ENCODE measurements around the gene EFHC1.
"Not testable (repeated sequence)": the region's sequence is repeated elsewhere in the genome, so short reads cannot be mapped to it uniquely, and the experiment has no call there.

The EFHC1 gene

GRCh38 chr6:52423971-52424381, 3.8 kb downstream of the EFHC1 start:
- in situ Hi-C loops (cut with HindIII; ENCODE audit: low sequenced_read_pairs): no loop called here
- TF ChIP-seq CTCF (IDR thresholded peaks at IDR 0.05; ENCODE audit: low read depth, low read length): no peak
- H3K4me3 ChIP-seq (ENCODE audit: low read depth, low read length): no peak overlapping the region
- DNase-seq (ENCODE audit: low read depth, low spot score): peak; percentile 92

GRCh38 chr6:52424513-52424912, 4.4 kb downstream of the EFHC1 start:
- in situ Hi-C loops (cut with HindIII; ENCODE audit: low sequenced_read_pairs): no loop called here
- DNase-seq (ENCODE audit: low read depth, low spot score): no peak
- no peak for TF ChIP-seq CTCF (IDR thresholded peaks at IDR 0.05; ENCODE audit: low read depth, low read length)
- H3K4me3 ChIP-seq (ENCODE audit: low read depth, low read length): no peak overlapping the region

- in situ Hi-C loops (cut with HindIII; ENCODE audit: low sequenced_read_pairs): no loop called here
- no peak for TF ChIP-seq CTCF (IDR thresholded peaks at IDR 0.05; ENCODE audit: low read depth, low read length)
Observed at GRCh38 chr6:52426667-52427066, 6.5 kb downstream of the EFHC1 start.

GRCh38 chr6:52433294-52433693, 13.2 kb downstream of the EFHC1 start:
- DNase-seq (ENCODE audit: low read depth, low spot score); H3K4me3 ChIP-seq (ENCODE audit: low read depth, low read length); in situ Hi-C loops (cut with HindIII; ENCODE audit: low sequenced_read_pairs): not testable (repeated sequence)

More at GRCh38 chr6:52426667-52427066, 6.5 kb downstream of the EFHC1 start:
- H3K4me3 ChIP-seq (ENCODE audit: low read depth, low read length): no peak overlapping the region
- DNase-seq (ENCODE audit: low read depth, low spot score): no peak

GRCh38 chr6:52435345-52435744, 15.2 kb downstream of the EFHC1 start:
- no peak for DNase-seq (ENCODE audit: low read depth, low spot score)
- in situ Hi-C loops (cut with HindIII; ENCODE audit: low sequenced_read_pairs): no loop called here
- TF ChIP-seq CTCF (IDR thresholded peaks at IDR 0.05; ENCODE audit: low read depth, low read length): no peak
- H3K4me3 ChIP-seq (ENCODE audit: low read depth, low read length): no peak overlapping the region

GRCh38 chr6:52438926-52439325, 18.8 kb downstream of the EFHC1 start:
- DNase-seq (ENCODE audit: low read depth, low spot score): no peak
- H3K4me3 ChIP-seq (ENCODE audit: low read depth, low read length): no peak overlapping the region
- TF ChIP-seq CTCF (IDR thresholded peaks at IDR 0.05; ENCODE audit: low read depth, low read length): no peak
- in situ Hi-C loops (cut with HindIII; ENCODE audit: low sequenced_read_pairs): no loop called here

GRCh38 chr6:52454556-52454955, 34.4 kb downstream of the EFHC1 start:
- DNase-seq (ENCODE audit: low read depth, low spot score): peak; percentile 48
- in situ Hi-C loops (cut with HindIII; ENCODE audit: low sequenced_read_pairs): no loop called here
- H3K4me3 ChIP-seq (ENCODE audit: low read depth, low read length): no peak overlapping the region
- TF ChIP-seq CTCF (IDR thresholded peaks at IDR 0.05; ENCODE audit: low read depth, low read length): no peak

Data from astrocyte of the spinal cord (primary cell).